Lower leg skin (tissue), 4 donors: ENCODE data around the gene NEURL1B. TPM values are rescaled to one million over a fixed set of nuclear protein-coding genes. Genes with fewer than 3 reads are reported as not detected.

Source experiments
- DNase-seq, 2 donors: peaks; one replicate each; pipeline ENCODE4 v3.0.0-alpha.2; 2019; ENCODE audit warnings: low spot score in 2 of 2
- H3K4me3 ChIP-seq: fragments of 200-600 bp; sonication (generic); 2 replicates; pipeline ENCODE4 v1.5.1; 2017; ENCODE audit warnings: mild to moderate bottlenecking, low read depth; ENCODE audit not compliant: poor library complexity, severe bottlenecking
- CTCF ChIP-seq, 3 donors: fragments of 450-650 bp; IDR thresholded peaks; one replicate each; pipeline ENCODE4 v1.5.1; 2016; ENCODE audit warnings: antibody characterized with exemption in 3 of 3, mild to moderate bottlenecking in 3 of 3, moderate library complexity in 2 of 3
- POLR2A ChIP-seq, 2 donors: fragments of 450-650 bp; IDR thresholded peaks; one replicate each; pipeline ENCODE4 v1.6.1; 2016 to 2017; ENCODE audit warnings: antibody characterized with exemption in 2 of 2, mild to moderate bottlenecking in 1 of 2, moderate library complexity in 1 of 2
- WGBS, 2 donors: methylation state at CpG; one replicate each; pipeline ENCODE4 v1.1.5; 2018; 5-methylcytosine and 5-hydroxymethylcytosine counted together
- intact Hi-C: fragments of 100-400 bp; cut with DNase I; formaldehyde crosslinking; loops from one replicate; pipeline ENCODE4 v1.15.0; 2023; ENCODE audit warnings: low total_unique reads
- total RNA-seq, 4 donors: library from RNA; depleted of rRNA; stranded (reverse); fragments of >200 nt; gene quantifications; one replicate each; pipeline ENCODE4 v1.1.0, GENCODE V29; 2016

NEURL1B gene
- total RNA-seq, 4 donors from 2014 or later: 12.5 to 34.8 (median 20.9) TPM

- no peak for TF ChIP-seq POLR2A (IDR thresholded peaks at IDR 0.05)
- no peak for TF ChIP-seq CTCF (IDR thresholded peaks at IDR 0.05)
- H3K4me3 ChIP-seq: no peak overlapping the region
- no peak for DNase-seq
- WGBS, 2 donors: 31 to 34% methylated on average over 16 of the region's 16 CpGs
- intact Hi-C loops: no loop called here
These were observed 2.1 kb downstream of the NEURL1B start for GRCh38 chr5:172642926-172643871.

GRCh38 chr5:172644266-172644665 is 3.2 kb downstream of the NEURL1B start:
- DNase-seq: no peak
- H3K4me3 ChIP-seq: no peak overlapping the region
- intact Hi-C loops: no loop called here
- 40 to 48% methylated on average over 6 of the region's 6 CpGs for WGBS, 2 donors
- TF ChIP-seq CTCF (IDR thresholded peaks at IDR 0.05): no peak
- TF ChIP-seq POLR2A (IDR thresholded peaks at IDR 0.05): no peak

- DNase-seq: no peak
- TF ChIP-seq POLR2A (IDR thresholded peaks at IDR 0.05) (no peak), CTCF (IDR thresholded peaks at IDR 0.05) (no peak)
- WGBS, 2 donors: 85 to 90% methylated on average over 8 of the region's 8 CpGs
- H3K4me3 ChIP-seq: no peak overlapping the region
- intact Hi-C loops: no loop called here
These were observed 3.6 kb downstream of the NEURL1B start for GRCh38 chr5:172644711-172645110.

GRCh38 chr5:172645271-172646055 is 4.4 kb downstream of the NEURL1B start:
- TF ChIP-seq POLR2A (IDR thresholded peaks at IDR 0.05) (no peak), CTCF (IDR thresholded peaks at IDR 0.05) (no peak)
- H3K4me3 ChIP-seq: no peak overlapping the region
- WGBS, 2 donors: 82 to 85% methylated on average over 11 of the region's 11 CpGs
- intact Hi-C loops: no loop called here
- DNase-seq: no peak

- WGBS, 2 donors: 73 to 78% methylated on average over 10 of the region's 10 CpGs
- no peak for DNase-seq
- intact Hi-C loops: no loop called here
- TF ChIP-seq POLR2A (IDR thresholded peaks at IDR 0.05): no peak
- TF ChIP-seq CTCF (IDR thresholded peaks at IDR 0.05): no peak
- no peak overlapping the region for H3K4me3 ChIP-seq
These were observed 5.7 kb downstream of the NEURL1B start for GRCh38 chr5:172646716-172647285.
